EH (cell line): Measurements from ENCODE around the gene GABBR2.
"Not testable (repeated sequence)": the region's sequence is repeated elsewhere in the genome, so short reads cannot be mapped to it uniquely, and the experiment has no call there.

Experiments
- DNase-seq: peaks from one replicate; pipeline ENCODE4 v3.0.0-alpha.2; 2015; ENCODE audit warnings: low read depth

Gene GABBR2

GRCh38 chr9:98596486-98596885 is 112.2 kb downstream of the GABBR2 start:
- DNase-seq = no peak

- DNase-seq = no peak
These were observed 114.1 kb downstream of the GABBR2 start for GRCh38 chr9:98594546-98595160.

GRCh38 chr9:98593354-98594253 is 115.1 kb downstream of the GABBR2 start:
- DNase-seq = no peak

GRCh38 chr9:98591696-98592095 is 117.0 kb downstream of the GABBR2 start:
- DNase-seq = no peak

- DNase-seq = no peak
These were observed 118.6 kb downstream of the GABBR2 start for GRCh38 chr9:98590101-98590500.

GRCh38 chr9:98589102-98589501 is 119.6 kb downstream of the GABBR2 start:
- DNase-seq = no peak

GRCh38 chr9:98584853-98585438 is 123.8 kb downstream of the GABBR2 start:
- DNase-seq = not testable (repeated sequence)

GRCh38 chr9:98584059-98584458 is 124.7 kb downstream of the GABBR2 start:
- no peak for DNase-seq

GRCh38 chr9:98583417-98583816 is 125.3 kb downstream of the GABBR2 start:
- no peak for DNase-seq

- no peak for DNase-seq
These were observed 127.8 kb downstream of the GABBR2 start for GRCh38 chr9:98580956-98581355.

GRCh38 chr9:98579700-98580099 is 129.0 kb downstream of the GABBR2 start:
- DNase-seq = no peak

GRCh38 chr9:98577446-98577845 is 131.3 kb downstream of the GABBR2 start:
- no peak for DNase-seq

GRCh38 chr9:98576859-98577258 is 131.9 kb downstream of the GABBR2 start:
- DNase-seq = no peak

GRCh38 chr9:98576354-98576753 is 132.4 kb downstream of the GABBR2 start:
- no peak for DNase-seq

GRCh38 chr9:98575379-98576346 is 133.1 kb downstream of the GABBR2 start:
- DNase-seq = peak; percentile 68

GRCh38 chr9:98573749-98574278 is 134.9 kb downstream of the GABBR2 start:
- no peak for DNase-seq

- DNase-seq = no peak
These were observed 135.9 kb downstream of the GABBR2 start for GRCh38 chr9:98572796-98573195.

GRCh38 chr9:98572054-98572627 is 136.6 kb downstream of the GABBR2 start:
- DNase-seq = no peak

- DNase-seq = no peak
These were observed 137.1 kb downstream of the GABBR2 start for GRCh38 chr9:98571643-98572042.

- DNase-seq = no peak
These were observed 137.9 kb downstream of the GABBR2 start for GRCh38 chr9:98570663-98571440.
